Gastrocnemius medialis (tissue), 4 donors: ENCODE results near the gene CSGALNACT2.

Experiments
- CTCF ChIP-seq, 5 experiments: fragments of 450-650 bp in 3 of 5; fragments of 200-600 bp in 2 of 5; sonication (generic) in 2 of 5; IDR thresholded peaks in 4 of 5; conservative IDR thresholded peaks in 1 of 5; 1 replicate in 4 of 5; 2 replicates in 1 of 5; pipeline ENCODE4 v1.5.1; 2016 to 2019; ENCODE audit warnings: antibody characterized with exemption in 5 of 5, mild to moderate bottlenecking in 3 of 5, moderate library complexity in 3 of 5
- POLR2A ChIP-seq, 2 donors: fragments of 450-650 bp; IDR thresholded peaks; one replicate each; pipeline ENCODE4 v1.6.1; 2017; ENCODE audit warnings: antibody characterized with exemption in 2 of 2, mild to moderate bottlenecking in 2 of 2, moderate library complexity in 2 of 2

GRCh38 chr10:43158636-43159035, 20.4 kb downstream of the CSGALNACT2 start:
- TF ChIP-seq POLR2A (IDR thresholded peaks at IDR 0.05) = no peak
- no peak for TF ChIP-seq CTCF (IDR thresholded peaks at IDR 0.05 in 4 of 5, conservative IDR thresholded peaks at IDR 0.05 in 1 of 5)
